ENCODE results near the gene PRH1.

Gene PRH1

DNA sequence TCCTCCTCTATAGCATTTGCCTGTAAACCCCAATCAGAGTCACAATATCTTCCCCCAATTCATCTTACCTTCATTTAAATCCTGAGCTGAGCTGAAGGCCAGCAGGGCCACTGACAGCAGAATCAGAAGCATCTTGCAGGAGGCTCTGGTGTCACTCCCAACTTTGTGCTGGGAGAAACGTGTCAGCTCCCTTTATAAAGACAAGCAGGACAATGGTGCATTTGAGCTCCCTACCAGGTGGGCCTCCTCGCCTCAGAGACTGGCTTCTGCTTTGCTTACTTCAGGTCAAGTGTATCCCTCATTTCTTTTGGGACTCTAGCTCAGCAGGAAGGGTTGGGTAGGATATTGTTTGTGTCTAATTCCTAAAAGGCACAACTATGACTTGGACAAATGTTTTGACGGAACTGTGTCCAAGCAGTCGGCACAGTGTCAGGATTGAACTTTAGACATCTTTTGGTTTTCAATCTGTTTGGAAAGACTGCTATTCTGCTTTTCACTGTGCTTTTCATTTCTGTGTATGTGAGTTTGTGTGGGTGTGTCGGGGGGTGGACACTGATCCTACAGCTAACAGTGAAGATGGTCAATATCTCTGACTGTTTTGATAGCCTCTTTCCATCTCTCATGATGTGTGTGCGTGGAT is at the start of gene PRH1:
PRH1 (minus strand) TSS at position 170 of the 640 bp plus-strand sequence; CDS start at position 132, 38 bp downstream.
- DNase-seq (ENCODE audit: low read depth in 2 of 2) = no peak

DNA sequence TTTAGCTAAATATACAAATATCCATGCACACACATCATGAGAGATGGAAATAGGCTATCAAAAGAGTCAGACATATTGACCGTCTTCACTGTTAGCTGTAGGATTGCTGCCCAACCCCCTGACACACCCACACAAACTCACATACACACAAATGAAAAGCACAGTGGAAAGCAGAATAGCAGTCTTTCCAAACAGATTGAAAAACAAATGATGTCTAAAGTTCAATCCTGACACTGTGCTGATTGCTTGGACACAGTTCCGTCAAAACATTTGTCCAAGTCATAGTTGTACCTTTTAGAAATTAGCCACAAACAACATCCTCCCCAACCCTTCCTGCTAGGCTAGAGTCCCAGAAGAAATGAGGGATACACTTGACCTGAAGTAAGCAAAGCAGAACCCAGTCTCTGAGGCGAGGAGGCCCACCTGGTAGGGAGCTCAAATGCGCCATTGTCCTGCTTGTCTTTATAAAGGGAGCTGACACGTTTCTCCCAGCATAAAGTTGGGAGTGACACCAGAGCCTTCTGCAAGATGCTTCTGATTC is 44.8 kb upstream of the PRH1 start, which contains the start of gene PRH2:
PRH2 (plus strand) TSS at position 491 of the 541 bp plus-strand sequence; CDS start at position 529, 38 bp downstream.
- no peak for DNase-seq (ENCODE audit: low read depth in 2 of 2)

DNA sequence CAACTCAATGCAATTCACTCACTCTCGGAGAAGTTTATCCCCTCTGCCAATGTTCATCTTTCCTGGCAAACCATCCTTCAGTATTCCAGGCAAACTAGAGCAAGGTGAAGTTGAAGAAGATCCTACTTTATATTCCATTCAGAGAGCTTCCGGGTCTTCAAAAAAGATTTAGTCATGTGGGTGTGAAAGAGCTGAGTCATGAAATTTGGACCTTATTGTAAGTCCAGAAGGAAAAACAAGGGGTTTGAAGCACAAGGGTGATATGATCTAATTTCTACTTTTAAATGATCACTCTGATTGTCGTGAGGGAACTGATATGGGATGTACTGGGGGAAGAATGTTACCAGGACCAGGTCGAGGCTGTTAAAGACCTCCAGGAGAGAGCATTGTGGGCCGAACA is 42.2 kb upstream of the PRH1 start:
- DNase-seq (ENCODE audit: low read depth in 2 of 2) = no peak

DNA sequence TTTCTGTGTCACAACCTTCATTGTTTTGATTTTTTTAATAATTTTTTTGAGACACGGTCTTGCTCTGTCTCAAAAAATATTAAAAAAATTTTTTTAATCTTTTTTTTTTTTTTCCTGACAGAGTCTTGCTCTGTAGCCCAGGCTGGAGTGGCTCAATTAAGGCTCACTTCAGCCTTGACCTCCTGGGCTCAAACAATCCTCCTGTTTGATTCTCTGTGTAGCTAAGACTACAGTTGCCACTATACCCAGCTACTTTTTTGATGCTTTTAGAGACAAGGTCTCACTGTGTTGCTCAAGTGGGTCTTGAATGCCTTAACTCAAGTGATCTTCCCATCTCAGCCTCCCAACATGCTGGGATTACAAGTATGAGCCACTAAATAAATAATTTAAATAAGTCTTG is 35.8 kb upstream of the PRH1 start:
- DNase-seq (ENCODE audit: low read depth in 2 of 2) = no peak

DNA sequence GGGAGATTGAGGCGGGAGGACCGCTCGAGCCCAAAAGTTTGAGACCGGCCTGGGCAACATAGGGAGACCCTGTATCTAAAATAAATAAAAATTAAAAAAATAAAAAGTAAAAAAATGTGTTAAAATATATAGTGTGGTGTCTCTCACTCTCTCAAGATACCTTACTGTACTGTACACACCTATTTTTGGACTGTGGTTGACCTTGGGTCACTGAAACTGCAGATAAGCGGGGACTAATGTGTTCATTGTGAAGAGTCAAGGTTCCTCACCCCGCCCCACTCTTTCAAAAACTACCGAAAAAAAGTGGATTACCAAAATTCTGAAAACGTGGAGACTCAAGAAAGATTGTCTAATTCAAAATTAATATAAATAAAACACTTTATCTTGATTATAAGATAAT is 26.3 kb upstream of the PRH1 start:
- no peak for DNase-seq (ENCODE audit: low read depth in 2 of 2)

DNA sequence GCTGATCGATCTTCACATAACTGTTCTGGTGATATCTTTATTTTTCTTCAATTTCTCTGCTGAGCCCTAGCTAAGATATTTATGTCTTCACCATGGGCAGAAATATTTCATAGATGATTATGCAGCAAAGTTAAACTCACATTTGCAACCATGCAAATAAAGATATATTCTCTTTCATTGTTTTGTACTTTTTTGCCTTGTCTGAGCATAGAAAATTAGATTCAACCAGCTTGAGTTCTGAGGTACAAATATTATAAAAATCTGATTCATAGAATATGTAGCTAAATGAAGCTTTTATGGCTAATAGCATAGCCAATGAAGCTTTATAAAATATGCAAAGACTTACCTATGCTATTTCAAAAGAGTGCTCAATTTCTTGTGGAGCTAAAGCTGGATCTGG is 25.4 kb upstream of the PRH1 start, which contains the start of gene TAS2R13:
TAS2R13 (minus strand) TSS at position 101 of the 400 bp plus-strand sequence. CDS start 264 bp downstream, outside the sequence.
- no peak for DNase-seq (ENCODE audit: low read depth in 2 of 2)

DNA sequence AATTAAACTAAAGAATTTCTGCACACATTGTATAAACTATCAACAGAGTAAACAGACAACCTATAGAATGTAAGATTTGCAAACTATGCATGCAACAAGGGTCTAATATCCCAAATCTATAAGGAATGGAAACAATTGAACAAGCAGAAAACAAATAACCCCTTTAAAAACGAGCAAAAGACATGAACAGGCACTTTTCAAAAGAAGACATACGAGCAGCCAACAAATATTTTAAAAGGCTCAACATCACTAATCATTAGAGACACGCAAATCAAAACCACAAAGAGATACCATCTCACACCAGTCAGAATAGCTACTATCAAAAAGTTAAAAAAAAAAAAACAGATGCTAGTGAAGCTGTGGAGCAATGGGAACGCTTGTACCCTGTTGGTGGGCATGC is 20.6 kb upstream of the PRH1 start:
- no peak for DNase-seq (ENCODE audit: low read depth in 2 of 2)

DNA sequence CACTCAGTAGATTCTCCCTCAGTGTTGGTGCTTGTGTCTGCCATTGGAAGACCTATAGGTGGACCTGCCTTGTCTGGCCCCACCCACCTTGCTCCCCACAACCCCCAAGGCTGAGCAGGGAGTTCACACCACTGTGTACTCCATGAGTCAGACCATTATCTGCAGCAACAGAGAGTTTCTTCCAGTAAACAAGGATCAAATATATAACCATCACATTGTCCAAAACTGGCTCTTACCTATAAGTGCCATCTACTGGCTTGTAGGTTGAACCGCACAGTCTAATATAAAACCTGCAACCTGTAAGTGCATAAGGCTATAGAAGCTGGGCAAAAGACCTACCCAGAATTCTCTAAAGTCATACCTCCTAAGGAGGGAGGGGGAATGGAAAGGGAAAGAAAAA is 17.4 kb upstream of the PRH1 start:
- DNase-seq (ENCODE audit: low read depth in 2 of 2) = no peak

DNA sequence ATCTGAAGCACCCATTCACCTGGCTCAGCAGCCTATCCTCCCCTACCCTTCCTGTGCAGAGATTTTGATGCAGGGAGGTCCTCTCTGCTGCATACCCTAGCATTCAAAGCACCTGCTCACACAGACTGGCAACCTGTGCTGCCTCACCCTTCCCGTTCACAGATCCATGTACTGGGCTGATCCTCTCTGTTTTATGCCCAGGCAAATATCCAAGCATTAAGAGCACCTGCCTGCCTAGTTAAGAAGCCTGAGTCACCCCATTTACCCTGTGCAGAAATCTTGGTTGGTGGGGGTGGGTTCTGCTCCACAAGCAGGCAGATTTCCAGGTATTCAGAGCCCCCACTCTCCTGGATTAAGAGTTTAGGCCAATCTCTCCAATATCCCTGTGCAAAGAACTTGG is 16.9 kb upstream of the PRH1 start:
- no peak for DNase-seq (ENCODE audit: low read depth in 2 of 2)

DNA sequence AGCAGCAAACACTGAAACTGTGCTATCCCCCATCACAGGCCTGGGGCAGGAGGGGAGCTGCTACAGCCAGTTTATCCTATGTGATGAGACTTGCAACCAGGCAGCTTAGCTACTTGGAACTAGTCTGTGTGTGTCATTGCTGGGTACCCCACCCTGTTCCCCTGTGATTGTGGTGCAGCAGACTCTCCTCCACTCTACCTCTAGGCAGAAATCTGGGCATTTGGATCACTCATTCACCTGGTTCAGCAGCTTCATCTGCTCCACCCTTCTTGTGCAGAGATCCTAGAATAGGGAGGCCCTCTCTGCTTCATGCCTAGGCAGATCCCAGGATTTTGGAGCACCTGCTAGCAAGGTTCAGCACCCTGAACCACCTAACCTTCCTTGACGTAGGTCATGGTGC is 16.5 kb upstream of the PRH1 start:
- no peak for DNase-seq (ENCODE audit: low read depth in 2 of 2)

DNA sequence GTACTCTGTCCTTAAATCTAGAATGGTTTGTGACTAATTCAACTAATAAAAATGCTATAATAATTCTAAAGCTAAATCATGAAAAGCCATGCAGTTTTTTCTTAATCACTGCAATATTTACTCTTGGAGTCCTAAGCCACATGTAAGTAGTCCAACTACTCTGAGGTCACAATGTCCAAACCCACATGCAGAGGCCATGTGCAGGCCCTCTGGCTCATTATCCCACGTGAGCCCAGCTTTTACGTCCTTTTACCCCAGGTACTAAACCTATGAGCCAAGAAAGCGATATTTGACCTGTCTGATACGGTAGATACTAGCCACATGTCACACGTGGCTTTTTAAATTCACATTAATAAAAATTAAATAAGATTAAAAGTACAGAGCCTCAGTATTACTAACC is 12.8 kb upstream of the PRH1 start:
- DNase-seq (ENCODE audit: low read depth in 2 of 2) = no peak

DNA sequence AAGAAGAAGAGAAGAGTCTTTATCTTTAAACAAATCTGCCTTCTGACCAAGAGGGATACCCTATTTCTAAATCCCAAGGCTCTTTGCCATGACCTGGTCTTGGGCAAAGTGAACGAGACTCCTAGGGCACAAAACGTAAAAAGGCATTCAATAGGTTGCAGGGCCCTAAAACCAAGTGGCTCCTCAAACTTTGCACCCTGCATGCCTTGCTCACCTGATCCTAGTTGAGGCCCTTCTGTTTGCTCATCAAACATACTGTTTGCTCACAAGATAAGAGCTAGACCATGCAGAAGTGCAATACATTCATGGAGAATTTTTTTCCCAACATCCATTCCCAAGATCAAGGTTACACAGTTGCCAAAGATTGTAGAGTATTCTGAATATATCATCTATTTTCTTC is 7.9 kb upstream of the PRH1 start:
- no peak for DNase-seq (ENCODE audit: low read depth in 2 of 2)

DNA sequence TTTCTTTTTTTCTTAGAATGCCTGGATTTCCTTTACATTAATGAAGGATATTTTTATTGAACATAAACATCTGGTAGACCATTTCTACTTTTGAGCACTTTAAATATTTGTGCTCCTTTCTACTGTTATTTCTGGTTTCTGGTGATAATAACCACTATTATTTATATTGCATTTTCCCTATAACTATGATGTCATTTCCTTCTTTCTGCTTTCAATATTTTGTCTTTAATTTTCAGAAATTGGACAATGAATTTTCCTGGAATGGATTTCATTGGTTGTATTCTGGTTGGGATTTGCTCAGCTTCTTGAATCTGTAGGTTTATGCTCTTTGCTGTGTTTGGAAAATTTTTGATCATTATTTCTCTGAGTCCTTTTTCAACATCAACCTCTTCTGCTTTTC is 5.2 kb upstream of the PRH1 start:
- no peak for DNase-seq (ENCODE audit: low read depth in 2 of 2)

DNA sequence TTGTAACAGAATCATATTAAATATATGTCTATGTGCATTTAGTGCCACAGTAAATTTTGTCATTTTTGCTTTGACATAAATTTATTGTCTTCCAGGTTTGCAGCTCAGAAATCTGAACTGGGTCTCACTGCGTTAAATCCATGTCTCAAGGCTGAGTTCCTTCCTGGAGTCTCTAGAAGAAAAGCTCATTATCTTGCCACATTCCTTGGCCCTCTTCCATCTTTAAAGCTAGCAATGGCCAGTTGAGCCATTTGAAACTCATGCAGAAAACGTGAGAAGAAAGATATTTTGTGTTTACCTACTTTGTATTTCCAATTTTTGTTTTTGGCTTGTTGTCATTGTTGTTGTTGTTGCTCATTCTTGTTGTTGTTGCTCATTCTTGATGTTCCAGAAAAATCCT is 10.7 kb downstream of the PRH1 start:
- no peak for DNase-seq (ENCODE audit: low read depth in 2 of 2)

DNA sequence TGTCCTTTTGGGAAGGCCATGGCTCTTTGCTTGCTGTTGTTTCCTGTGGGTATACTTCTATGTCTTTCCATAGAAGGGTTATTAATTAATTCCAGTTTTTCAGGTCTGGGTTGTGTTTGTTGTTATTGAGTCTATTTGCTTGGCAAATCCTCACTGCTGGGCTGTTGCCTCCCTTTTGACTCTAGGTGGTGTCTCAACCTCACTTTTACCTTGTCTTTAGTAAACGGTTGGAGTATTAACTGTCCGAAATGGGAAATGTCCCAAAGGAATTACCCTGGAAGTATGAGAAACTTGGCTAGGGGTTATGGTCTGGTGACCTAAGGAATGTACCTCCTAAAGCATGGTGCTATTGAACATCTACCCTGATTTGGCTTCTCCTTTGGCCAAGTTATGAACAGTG is 16.7 kb downstream of the PRH1 start:
- no peak for DNase-seq (ENCODE audit: low read depth in 2 of 2)

DNA sequence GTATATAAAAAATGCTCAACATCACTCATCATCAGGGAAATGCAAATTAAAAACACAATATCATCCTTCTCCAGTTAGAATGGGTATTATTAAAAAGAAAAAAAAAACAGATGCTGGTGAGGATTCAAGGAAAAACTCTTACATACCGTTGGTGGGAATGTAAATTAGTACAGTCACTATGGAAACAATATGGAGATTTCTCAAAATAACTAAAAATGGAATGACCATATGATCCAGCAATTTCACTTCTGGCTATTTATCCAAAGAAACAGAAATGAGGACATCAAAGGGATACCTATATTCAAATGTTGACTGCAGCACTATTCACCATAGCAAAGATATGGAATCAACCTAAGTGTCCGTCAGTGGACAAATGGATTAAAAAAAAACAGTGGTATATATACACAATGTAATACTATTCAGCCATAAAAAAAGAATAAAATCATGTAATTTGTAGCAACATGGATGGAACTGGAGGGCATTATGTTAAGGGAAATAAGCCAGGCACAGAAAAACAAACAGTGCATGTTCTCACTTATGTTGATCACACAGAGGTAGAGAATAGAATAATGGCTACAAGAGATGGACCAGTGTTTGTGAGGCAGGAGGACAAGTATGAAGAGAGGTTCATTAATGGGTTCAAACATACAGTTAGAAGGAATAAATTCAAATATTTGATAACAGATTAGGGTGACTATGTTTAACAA is 20.4 kb downstream of the PRH1 start:
- DNase-seq (ENCODE audit: low read depth in 2 of 2) = no peak

DNA sequence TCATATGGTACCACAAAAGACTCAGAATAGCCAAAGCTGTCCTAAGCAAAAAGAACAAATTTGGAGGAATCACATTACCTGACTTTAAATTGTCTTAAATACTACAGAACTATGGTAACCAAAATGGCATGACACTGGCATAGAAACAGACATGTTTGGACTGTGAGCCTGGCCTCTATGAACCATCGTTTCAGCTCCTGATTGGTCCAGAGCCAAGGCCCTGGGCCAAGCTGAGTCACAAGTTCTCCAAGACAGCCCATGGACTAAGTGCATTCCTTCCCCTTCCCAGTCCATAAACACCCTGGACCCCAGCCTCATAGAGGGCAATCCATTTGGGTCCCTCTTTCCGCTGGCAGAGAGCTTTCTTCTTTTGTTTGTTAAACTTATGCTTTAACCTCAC is 22.7 kb downstream of the PRH1 start:
- no peak for DNase-seq (ENCODE audit: low read depth in 2 of 2)

DNA sequence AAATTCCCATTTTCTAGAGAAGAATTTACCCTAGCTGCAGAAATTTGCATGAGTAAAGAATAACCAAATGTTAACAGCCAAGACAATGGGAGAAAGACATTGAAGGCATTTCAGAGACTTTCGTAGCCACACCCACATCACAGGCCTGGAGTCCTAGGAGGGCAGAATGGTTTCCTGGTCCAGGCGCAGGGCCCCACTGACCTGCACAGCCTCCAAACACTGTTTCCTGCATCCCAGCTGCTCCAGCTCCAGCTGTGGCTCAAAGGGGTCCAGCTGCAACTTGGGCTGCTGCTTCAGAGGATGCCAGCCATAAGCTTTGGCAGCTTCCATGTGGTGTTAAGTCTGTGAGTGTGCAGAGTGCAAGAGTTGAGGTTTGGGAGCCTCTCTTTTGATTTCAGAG is 28.2 kb downstream of the PRH1 start:
- no peak for DNase-seq (ENCODE audit: low read depth in 2 of 2)

DNA sequence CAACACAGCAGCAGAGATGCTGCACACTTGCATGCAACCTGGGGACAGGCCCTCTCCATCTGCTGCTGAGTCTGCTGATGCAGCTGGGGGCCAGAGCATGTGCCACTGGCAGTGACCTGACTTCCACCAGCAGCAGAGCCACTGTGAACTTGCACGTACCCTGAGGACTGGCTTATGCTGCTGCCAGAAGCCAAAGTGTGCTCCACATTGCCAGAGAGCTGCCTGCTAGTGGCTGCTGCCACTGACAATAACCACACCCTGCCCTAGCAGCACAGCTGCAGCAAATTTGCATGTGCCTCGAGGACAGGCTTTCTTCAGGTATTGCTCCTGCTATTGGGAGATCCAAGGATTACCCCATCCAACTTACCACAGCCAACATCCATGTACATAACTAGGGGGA is 30.3 kb downstream of the PRH1 start:
- DNase-seq (ENCODE audit: low read depth in 2 of 2) = no peak

DNA sequence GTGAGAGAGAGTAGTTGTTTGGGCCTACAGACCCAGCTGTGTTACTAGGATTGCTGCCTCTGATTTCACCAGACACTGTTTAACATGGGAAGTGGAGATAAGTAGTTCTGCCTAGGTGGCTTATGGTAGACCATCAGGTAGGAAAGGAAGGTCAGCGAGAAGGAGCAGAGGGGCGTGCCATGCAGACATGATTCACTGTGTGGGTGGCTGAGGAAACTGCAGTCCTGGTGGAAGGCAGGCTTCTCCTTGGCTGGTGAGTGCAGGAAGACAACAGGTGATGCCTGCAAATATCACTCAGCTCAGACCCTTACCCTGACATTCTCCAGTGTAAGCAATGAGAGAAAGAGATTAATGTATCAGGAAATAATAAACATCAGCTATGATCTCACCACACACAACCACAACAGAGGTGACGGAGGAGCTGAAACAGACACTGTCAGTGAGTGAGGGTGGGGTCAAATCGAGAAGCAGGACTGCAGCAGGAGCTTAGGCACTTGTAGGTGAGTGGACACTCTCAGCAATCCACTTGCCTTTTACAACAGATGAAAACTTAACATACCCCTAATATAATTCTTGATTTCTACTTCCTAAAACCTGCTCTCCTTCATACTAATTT is 32.7 kb downstream of the PRH1 start:
- no peak for DNase-seq (ENCODE audit: low read depth in 2 of 2)

DNA sequence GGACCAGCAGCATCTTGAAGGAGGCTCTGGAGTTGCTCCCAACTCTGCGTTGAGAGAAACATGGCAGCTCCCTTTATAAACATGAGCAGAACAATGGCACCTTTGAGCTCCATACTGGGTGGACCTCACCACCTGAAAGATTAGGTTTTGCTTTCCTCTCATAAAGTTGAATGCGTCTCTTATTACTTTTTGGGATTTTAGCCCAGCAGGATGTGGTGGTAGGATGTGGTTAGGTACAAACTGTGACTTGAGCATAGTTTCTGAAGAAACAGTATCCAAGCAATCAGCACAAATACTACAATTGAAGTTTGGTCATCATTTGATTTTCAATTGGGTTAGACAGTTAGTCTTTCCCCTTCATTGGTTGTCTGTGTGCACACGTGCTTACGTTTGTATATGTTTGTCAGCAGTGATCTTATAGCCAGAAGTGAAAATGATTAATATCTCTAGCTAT is 34.6 kb downstream of the PRH1 start, which contains the start of gene PRR4:
PRR4 (minus strand) TSS at position 51 of the 454 bp plus-strand sequence; CDS start at position 13, 38 bp downstream.
- DNase-seq (ENCODE audit: low read depth in 2 of 2) = no peak

DNA sequence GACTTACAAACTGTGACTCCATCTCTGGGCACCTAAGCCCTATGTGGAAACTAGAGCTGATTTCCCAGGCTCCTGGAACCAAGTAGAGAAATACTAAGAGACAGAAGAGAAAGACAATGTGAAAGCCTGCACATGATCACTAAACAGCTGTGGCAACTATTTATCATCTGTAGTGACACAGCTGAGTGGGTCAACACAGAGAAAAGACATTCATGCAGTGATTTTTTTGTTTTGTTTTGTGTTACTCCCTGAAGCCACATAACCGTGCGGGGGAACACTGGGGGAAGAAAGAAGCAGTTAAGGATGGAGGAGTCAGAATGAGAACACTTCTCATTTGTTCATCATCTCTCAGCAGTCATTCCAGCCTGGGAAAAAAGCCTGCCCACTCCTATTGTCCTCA is 36.3 kb downstream of the PRH1 start:
- DNase-seq (ENCODE audit: low read depth in 2 of 2) = no peak

DNA sequence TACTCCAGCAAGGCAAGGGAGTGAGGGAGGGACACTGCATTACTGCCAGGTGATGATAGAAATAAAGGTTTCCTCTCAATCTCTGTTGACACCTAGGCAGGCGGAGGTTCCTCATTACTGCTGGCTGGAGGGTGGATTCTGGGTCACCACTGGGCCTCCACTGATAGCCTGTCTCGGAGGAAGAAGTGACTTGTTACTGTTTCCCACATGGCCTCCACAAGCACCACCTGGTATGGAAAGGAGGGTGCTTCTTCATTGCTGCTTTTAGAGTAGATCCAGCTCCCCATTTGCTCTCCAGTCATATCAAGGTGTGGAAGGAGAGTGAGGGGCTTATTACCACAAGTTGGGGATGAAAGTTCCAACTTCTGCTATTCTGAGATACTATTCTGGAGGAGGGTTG is 41.2 kb downstream of the PRH1 start:
- no peak for DNase-seq (ENCODE audit: low read depth in 2 of 2)
